Measurements from ENCODE around the gene ARHGAP31.

GRCh38 chr3:119356646-119357045 lies 62.5 kb downstream of the ARHGAP31 start:
- TF ChIP-seq CTCF (IDR thresholded peaks at IDR 0.05; ENCODE audit: low read depth, low read length): no peak
- no peak for TF ChIP-seq EZH2phosphoT487 (IDR thresholded peaks at IDR 0.05; ENCODE audit: low read depth)
